HL-60 (cell line): ENCODE measurements around the gene MACROD2.

Experiments used
- DNase-seq, 2 experiments: peaks; one replicate each; pipeline ENCODE4 v3.0.0-alpha.2; 2010 to 2020; ENCODE audit warnings: low read depth in 1 of 2, low spot score in 1 of 2
- H3K27ac ChIP-seq: fragments of 250-450 bp; sonication (Bioruptor Pico); replicated peaks from 2 replicates; pipeline ENCODE4 v1.5.1; 2020; ENCODE audit warnings: mild to moderate bottlenecking, moderate library complexity
- H3K27me3 ChIP-seq: fragments of 250-450 bp; sonication (Bioruptor Pico); 2 replicates; pipeline ENCODE4 v1.5.1; 2021; ENCODE audit warnings: mild to moderate bottlenecking, moderate library complexity; ENCODE audit not compliant: insufficient read depth, poor library complexity, severe bottlenecking
- H3K4me3 ChIP-seq: replicated peaks from 2 replicates; pipeline ENCODE4 v1.5.1; 2011; ENCODE audit warnings: mild to moderate bottlenecking, control low read depth, low read length; ENCODE audit not compliant: insufficient read depth
- GABPA ChIP-seq: IDR thresholded peaks from 2 replicates; pipeline ENCODE4 v1.6.1; 2012; ENCODE audit warnings: low read depth
- POLR2AphosphoS5 ChIP-seq: IDR thresholded peaks from 2 replicates; pipeline ENCODE4 v1.6.1; 2012; ENCODE audit warnings: low read depth
- SPI1 ChIP-seq: IDR thresholded peaks from 2 replicates; pipeline ENCODE4 v1.6.1; 2012; ENCODE audit warnings: low read depth, mild to moderate bottlenecking, borderline replicate concordance
- TF ChIP-seq, protein P1 (sequence below): IDR thresholded peaks from one replicate; pipeline ENCODE4 v1.5.1; 2011; ENCODE audit warnings: low read length, control low read depth, inconsistent platforms; ENCODE audit not compliant: insufficient read depth
- TF ChIP-seq, protein P2 (sequence below): IDR thresholded peaks from 2 replicates; pipeline ENCODE4 v1.6.1; 2012; ENCODE audit warnings: low read depth; ENCODE audit not compliant: insufficient replicate concordance

The MACROD2 gene

DNA sequence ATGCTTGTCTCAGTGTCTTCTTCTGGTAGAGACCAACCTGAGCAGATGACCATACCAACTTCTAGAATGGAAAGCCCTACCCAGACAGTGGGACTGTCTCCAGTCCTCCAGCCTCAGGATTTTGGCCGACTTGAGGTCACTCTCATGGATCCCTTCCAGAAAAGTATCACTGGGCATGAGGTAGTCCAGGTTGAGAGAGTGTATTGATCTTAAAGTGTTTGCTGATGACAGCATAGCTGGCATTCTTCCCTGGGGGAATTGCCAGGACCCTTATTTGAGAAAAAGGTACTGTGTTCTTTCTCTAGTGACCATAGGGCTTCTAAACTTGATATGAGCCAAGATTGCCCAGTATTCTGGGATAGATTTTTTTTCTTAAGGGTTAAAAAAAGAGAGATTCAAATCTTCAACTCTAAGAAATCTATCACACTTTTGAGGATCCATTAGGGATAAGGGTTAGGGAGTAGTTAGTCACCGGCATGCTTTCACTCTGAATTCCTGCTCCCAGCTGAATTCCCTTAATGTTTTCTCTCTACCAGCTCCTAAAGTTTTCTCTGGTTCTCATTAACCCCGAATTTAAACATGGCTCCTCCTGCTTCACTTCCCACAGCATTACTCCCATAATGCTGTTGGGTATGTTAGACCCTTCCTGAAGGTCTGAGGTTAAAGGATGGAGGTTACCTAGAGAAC lies 415.7 kb downstream of the MACROD2 start:
- DNase-seq: no peak
- Histone ChIP-seq H3K27ac (no peak overlapping the region), H3K4me3 (no peak overlapping the region), H3K27me3 (no peaks in the 10 kb centered on the region)
- TF ChIP-seq, protein P1, sequence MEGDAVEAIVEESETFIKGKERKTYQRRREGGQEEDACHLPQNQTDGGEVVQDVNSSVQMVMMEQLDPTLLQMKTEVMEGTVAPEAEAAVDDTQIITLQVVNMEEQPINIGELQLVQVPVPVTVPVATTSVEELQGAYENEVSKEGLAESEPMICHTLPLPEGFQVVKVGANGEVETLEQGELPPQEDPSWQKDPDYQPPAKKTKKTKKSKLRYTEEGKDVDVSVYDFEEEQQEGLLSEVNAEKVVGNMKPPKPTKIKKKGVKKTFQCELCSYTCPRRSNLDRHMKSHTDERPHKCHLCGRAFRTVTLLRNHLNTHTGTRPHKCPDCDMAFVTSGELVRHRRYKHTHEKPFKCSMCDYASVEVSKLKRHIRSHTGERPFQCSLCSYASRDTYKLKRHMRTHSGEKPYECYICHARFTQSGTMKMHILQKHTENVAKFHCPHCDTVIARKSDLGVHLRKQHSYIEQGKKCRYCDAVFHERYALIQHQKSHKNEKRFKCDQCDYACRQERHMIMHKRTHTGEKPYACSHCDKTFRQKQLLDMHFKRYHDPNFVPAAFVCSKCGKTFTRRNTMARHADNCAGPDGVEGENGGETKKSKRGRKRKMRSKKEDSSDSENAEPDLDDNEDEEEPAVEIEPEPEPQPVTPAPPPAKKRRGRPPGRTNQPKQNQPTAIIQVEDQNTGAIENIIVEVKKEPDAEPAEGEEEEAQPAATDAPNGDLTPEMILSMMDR: no peak
- TF ChIP-seq, protein P2, sequence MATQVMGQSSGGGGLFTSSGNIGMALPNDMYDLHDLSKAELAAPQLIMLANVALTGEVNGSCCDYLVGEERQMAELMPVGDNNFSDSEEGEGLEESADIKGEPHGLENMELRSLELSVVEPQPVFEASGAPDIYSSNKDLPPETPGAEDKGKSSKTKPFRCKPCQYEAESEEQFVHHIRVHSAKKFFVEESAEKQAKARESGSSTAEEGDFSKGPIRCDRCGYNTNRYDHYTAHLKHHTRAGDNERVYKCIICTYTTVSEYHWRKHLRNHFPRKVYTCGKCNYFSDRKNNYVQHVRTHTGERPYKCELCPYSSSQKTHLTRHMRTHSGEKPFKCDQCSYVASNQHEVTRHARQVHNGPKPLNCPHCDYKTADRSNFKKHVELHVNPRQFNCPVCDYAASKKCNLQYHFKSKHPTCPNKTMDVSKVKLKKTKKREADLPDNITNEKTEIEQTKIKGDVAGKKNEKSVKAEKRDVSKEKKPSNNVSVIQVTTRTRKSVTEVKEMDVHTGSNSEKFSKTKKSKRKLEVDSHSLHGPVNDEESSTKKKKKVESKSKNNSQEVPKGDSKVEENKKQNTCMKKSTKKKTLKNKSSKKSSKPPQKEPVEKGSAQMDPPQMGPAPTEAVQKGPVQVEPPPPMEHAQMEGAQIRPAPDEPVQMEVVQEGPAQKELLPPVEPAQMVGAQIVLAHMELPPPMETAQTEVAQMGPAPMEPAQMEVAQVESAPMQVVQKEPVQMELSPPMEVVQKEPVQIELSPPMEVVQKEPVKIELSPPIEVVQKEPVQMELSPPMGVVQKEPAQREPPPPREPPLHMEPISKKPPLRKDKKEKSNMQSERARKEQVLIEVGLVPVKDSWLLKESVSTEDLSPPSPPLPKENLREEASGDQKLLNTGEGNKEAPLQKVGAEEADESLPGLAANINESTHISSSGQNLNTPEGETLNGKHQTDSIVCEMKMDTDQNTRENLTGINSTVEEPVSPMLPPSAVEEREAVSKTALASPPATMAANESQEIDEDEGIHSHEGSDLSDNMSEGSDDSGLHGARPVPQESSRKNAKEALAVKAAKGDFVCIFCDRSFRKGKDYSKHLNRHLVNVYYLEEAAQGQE: no peak
- TF ChIP-seq GABPA (no peak), POLR2AphosphoS5 (no peak), SPI1 (no peak)

DNA sequence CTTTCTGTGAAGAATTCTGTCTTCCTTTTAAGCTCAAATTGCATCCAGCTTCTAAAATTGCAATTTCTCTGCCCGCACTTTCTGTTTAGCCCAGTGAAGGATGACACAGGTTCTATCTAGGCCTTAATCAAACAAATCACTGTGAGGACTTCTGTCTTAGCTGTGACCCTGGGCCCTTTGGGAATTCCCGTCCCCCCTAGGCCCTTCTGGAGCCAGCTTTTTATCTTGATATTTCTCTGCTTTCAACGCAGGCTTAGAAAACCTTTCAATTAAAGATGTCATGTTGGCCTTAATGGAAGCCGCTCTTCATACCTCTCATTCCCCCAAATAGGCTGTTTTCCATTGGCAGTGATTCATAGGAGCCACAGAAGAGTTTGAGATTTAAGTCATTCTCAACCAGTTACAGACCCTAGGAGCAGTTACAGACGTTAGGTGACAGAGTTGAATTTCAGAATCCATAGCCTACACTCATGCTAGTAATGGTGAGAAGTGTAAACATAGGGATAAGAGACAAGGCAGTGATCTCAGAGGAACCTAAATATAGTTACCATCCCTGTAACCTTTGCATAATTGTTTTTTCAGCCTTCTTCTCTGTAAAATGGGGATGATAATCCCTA lies 416.9 kb downstream of the MACROD2 start:
- Histone ChIP-seq H3K27me3 (no peaks in the 10 kb centered on the region), H3K4me3 (no peak overlapping the region), H3K27ac (no peak overlapping the region)
- DNase-seq: no peak
- TF ChIP-seq SPI1 (no peak), POLR2AphosphoS5 (no peak), GABPA (no peak)
- TF ChIP-seq, protein P2: no peak
- TF ChIP-seq, protein P1: no peak

DNA sequence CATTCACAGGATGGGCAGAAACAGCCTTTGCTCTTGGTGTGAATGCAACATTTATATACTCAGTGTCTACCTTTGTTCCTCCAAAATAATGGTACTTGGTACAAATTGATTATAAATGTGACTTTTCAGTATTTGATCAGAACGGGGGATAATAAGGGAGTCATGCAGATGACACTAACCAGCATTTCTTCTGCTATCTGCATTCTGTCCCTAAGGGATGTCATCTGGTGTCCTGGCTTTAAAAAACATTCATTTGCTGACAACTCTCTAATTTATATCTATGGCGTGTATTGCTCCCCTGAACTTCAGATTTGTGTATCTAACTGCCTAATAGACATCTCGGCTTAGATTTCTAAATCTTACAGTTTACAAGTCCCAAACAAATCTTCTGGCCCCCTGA lies 418.5 kb downstream of the MACROD2 start:
- DNase-seq: no peak
- no peaks in the 10 kb centered on the region for H3K27me3 ChIP-seq
- TF ChIP-seq, protein P1: no peak
- TF ChIP-seq, protein P2: no peak
- TF ChIP-seq GABPA: no peak
- TF ChIP-seq SPI1: no peak
- no peak for TF ChIP-seq POLR2AphosphoS5
- no peak overlapping the region for H3K4me3 ChIP-seq
- no peak overlapping the region for H3K27ac ChIP-seq
